GM10847 (cell line): ENCODE results near the gene PTPRE.

ENCODE experiments used
- POLR2A ChIP-seq: IDR thresholded peaks from 2 replicates; pipeline ENCODE4 v1.6.1; 2011; ENCODE audit not compliant: insufficient read length; ENCODE audit errors: extremely low read depth

The PTPRE gene

GRCh38 chr10:127986531-127987466, 79.9 kb downstream of the PTPRE start:
- no peak for TF ChIP-seq POLR2A

DNA sequence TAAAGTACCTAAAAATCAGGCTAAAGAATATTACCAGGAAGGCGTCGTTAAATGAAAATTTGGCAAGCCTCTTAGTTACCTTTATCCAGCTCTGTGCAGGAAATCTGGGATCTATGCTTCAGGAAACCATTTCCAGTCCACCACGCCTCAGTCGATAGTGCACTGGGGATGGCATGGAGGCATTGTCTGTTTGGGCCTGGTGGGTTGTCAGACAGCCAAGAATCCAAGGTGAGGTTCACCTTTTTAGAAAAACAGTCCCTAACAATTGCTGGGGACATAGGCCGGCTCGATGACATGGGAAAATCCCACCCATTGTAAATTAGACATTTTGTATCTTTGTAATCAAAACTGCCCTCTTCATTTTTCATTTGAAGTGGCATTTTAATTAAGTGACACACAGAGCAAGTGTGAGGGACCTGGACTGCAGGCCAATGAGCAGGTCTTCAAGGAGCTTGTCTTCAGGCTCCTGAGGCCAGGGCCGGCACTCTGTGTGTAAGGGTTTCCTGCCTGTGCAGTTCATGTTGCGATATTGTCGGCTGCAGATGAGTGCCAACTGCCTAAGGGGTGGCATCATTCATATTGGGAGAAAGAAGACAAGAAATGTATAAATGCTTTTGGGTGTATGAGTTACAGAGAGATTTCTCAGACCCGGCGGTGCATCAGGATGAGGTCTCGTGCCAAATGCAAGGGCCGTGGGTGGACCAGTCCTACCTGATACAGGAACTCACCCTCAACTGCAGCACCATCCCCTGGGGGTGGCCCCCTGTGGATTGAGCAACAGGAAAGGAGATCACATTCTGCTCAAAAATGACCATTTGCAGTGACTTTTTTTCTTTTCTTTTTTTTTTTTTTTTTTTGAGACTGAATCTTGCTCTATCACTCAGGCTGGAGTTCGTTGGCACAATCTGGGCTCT, 80.8 kb downstream of the PTPRE start:
- no peak for TF ChIP-seq POLR2A

DNA sequence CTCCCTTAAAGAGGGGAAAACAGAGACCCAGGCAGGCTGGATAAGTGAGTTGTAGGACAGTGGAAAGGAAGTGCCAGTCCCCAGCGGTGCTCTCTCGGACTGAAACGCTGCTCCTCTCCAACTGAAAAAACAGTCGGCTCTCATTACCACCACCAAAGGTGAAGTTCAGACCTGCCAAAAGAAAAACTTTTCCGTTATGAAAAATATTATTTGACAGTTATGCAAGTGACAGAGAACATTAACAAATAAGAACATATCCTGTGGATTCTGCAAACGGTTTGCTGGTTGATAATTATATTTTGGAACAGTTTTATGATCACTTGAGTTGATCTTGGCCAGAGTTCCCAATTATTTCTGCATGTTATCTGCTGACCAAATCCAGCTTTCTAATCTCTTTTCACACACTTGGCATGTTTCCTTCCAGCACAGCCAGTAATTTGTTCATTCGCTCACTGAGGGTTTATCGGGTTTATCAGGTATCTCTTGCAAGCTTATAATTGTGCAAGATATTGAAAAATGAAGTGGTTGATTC, 82.6 kb downstream of the PTPRE start:
- TF ChIP-seq POLR2A, result no peak

- no peak for TF ChIP-seq POLR2A
Measured at GRCh38 chr10:127990846-127991542, 84.1 kb downstream of the PTPRE start.

- TF ChIP-seq POLR2A, result no peak
Measured at GRCh38 chr10:127991543-127992255, 84.8 kb downstream of the PTPRE start.

GRCh38 chr10:127992376-127992775, 85.5 kb downstream of the PTPRE start:
- no peak for TF ChIP-seq POLR2A

GRCh38 chr10:127993056-127993690, 86.3 kb downstream of the PTPRE start:
- no peak for TF ChIP-seq POLR2A

- no peak for TF ChIP-seq POLR2A
Measured at GRCh38 chr10:127995939-127996338, 89.0 kb downstream of the PTPRE start.

DNA sequence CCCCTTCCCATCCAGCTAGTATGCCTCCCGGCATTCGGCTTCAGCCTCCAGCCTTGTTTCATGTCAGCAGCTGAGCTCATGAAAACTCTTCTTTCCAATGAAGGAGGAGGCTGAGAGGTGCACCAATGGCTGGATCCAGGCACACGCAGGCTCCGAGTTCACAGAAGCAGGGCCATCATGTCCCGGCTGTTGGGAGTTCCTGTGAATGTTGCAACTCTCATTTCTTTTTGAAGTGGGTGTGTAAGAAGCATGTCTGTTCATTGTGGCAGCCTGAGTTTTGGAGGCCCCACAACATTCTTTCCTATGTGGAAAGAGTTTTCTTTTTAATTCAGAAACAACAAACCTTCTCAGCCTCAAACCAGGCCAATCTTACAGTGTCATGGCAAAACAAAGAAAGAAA, 89.7 kb downstream of the PTPRE start:
- TF ChIP-seq POLR2A, result no peak

GRCh38 chr10:127997271-127997670, 90.4 kb downstream of the PTPRE start:
- no peak for TF ChIP-seq POLR2A

GRCh38 chr10:127997937-127998336, 91.0 kb downstream of the PTPRE start:
- TF ChIP-seq POLR2A, result no peak

- TF ChIP-seq POLR2A, result no peak
Measured at GRCh38 chr10:127998501-127999144, 91.7 kb downstream of the PTPRE start.
